Stimulated activated CD4-positive, alpha-beta T cell treated with anti-CD3 and anti-CD28 coated beads, Interleukin-1b, Interleukin-23, amount 100 ng/mL, for 24 hours (primary cell): ENCODE results near the gene IL17RE.

Source experiments
- DNase-seq, 4 experiments: peaks; one replicate each; pipeline ENCODE4 v3.0.0-alpha.2; 2020; ENCODE audit warnings: low read depth in 4 of 4, low spot score in 1 of 4

Gene IL17RE

GRCh38 chr3:9903238-9903624 is 583 bp downstream of the IL17RE start:
- DNase-seq = no peak

DNA sequence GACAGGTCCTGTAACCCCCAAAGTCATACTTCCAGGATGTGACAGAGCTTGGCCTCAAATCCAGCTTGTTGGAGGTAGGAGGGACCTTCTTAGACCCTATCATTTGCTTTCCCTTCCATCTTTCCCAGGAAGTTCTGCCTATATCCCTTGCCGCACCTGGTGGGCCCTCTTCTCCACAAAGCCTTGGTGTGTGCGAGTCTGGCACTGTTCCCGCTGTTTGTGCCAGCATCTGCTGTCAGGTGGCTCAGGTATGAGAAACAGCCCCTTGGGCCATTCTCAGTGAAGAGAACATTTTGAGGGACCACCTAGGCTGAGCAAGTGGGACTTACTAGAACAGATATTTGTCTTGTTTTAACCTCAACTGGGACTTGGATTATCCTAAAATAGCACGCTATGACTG is 1.3 kb downstream of the IL17RE start:
- no peak for DNase-seq

DNA sequence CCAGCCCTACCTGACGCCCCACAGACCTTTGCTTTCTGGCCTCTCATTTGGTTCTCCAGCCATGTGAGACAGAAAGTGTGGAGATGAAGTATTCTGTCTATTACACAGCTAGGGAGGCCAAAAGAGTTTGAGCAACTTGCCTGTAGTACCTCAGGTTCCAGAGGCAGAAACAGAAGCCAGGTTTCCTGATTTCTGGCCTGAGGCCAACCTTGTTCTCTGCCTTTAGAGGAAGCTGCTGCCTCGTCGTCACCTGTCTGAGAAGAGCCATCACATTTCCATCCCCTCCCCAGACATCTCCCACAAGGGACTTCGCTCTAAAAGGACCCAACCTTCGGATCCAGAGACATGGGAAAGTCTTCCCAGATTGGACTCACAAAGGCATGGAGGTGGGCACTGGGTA is 3.8 kb downstream of the IL17RE start:
- no peak for DNase-seq

GRCh38 chr3:9908286-9908685 is 5.6 kb downstream of the IL17RE start:
- no peak for DNase-seq

GRCh38 chr3:9909221-9910013 is 6.8 kb downstream of the IL17RE start:
- no peak for DNase-seq

- DNase-seq = no peak
Observed at GRCh38 chr3:9911863-9912262, 9.2 kb downstream of the IL17RE start.

- no peak for DNase-seq
Observed at GRCh38 chr3:9912294-9912935, 9.8 kb downstream of the IL17RE start.

DNA sequence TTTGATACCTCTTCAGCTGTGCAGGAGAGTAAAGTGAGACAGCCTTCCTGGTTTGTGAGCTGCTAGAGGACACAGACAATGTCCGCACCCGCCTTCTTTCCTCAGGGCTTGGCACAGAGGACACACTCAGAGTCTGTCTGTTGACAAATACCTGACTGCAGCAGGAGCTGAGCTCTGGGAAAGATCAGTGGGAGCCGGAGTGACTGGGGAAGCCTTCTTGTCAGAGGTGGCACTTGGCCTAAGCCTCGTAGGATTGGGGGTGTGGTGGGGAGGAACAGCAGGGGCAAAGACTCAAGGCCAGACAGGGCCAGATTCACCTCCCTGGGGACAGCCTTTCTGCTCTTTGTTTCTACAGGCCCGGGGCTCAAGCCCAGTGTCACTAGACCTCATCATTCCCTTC is 11.0 kb downstream of the IL17RE start:
- DNase-seq = no peak

GRCh38 chr3:9914011-9914410 is 11.4 kb downstream of the IL17RE start:
- DNase-seq = no peak

GRCh38 chr3:9914559-9915253 is 12.1 kb downstream of the IL17RE start:
- DNase-seq = no peak

- DNase-seq = no peak
Observed at GRCh38 chr3:9915254-9916141, 12.8 kb downstream of the IL17RE start.

DNA sequence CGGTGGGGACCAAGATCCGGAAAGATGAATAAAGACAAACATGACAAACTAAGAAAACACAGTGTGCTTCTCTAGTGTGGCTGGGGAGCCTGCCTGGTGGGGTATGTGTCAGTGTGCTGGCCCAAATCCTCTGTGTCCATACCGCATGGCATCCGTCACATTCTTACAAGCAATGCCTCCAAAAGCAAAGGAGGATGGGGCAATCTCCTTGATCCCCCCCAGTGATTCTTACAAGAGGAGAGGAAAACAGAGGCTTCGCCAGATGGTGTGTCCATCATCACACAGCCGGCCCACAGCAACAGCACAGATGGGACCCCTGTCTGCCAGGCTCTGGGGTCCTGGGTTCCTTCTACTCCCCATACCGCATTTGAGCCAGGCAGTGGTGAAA is 13.7 kb downstream of the IL17RE start:
- no peak for DNase-seq

- DNase-seq = peak in 1 of 4 experiments; percentile 32
Observed at GRCh38 chr3:9916734-9917680, 14.4 kb downstream of the IL17RE start, which contains the start of gene IL17RC. IL17RC (plus strand) TSS chr3:9917098; CDS start chr3:9917316, 218 bp downstream.

- no peak for DNase-seq
Observed at GRCh38 chr3:9917820-9918219, 15.2 kb downstream of the IL17RE start.

DNA sequence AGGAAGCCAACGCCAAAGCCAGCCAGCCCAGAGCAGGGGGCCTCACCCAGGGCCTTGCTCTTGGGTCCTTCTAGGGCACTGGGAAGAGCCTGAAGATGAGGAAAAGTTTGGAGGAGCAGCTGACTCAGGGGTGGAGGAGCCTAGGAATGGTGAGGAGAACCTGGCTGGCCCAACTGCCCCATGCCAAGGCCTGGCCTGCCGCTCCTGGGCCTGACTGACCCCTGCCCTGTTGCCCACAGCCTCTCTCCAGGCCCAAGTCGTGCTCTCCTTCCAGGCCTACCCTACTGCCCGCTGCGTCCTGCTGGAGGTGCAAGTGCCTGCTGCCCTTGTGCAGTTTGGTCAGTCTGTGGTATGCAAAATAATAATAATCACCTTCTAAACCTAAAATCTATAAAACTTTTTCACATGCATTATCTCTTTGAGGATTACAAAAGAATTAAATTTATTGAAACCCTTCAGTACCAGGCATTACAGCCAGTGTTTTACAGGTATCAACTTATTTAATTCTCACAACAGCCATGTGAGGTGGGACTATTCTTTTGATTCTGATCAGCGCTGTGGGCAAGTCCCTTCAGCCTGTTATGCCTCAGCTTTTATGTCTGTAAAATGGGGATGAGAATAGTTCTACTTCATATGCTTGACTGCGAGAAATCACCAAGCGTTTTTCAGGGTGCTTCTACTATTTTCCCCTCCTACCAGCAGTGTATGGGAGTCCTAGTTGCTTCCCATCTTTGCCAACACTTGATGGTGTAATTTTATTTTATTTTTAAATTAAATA is 15.8 kb downstream of the IL17RE start:
- no peak for DNase-seq

DNA sequence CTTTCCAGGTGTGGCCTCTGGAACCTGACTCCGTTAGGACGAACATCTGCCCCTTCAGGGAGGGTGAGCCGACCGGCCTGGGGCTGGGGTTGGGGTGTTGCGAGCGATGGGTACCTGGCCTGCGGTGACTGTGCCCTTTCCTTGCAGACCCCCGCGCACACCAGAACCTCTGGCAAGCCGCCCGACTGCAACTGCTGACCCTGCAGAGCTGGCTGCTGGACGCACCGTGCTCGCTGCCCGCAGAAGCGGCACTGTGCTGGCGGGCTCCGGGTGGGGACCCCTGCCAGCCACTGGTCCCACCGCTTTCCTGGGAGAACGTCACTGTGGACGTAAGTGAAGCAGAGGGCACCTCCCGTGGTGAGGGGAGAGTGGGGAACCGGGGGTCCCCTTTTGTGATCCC is 25.5 kb downstream of the IL17RE start:
- no peak for DNase-seq

DNA sequence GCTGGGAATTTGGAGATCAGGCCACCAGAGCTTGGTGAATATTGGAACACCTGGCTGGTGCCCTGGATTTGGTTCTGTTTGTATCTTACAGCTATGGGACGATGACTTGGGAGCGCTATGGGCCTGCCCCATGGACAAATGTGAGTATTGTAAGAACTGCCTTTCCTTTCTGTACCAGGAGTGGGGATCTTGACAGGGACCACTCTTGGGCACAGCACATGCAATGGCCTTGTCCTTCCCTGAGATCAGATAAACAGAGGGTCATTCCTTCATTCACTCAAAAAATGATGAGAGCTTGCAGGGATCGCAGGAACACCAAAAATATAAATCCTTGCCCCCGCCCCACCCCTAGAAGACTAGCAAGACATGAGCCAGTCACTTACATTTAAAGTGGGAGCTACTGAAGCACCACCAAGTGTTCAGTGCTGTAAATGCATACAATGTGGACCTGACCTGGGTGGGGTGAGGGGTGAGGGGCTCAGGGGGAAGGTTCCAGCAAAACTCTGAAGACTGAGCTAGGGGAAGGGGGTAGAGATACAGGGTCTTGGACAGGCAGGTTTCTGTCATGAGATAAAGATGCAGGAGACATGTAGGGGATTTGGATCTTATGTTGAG is 28.3 kb downstream of the IL17RE start:
- DNase-seq = no peak

DNA sequence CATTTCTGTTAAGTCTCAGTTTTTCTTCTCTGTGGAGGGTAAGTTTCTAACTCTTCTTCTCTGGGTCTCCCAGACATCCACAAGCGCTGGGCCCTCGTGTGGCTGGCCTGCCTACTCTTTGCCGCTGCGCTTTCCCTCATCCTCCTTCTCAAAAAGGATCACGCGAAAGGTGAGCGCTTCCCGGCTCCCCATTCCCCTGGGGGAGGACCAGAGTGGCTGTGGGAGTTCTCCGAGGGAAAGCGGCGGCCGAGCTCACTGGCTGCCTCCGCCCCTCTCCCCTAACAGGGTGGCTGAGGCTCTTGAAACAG is 29.8 kb downstream of the IL17RE start:
- DNase-seq = no peak
